Omental fat pad (tissue), 4 donors: ENCODE measurements around the gene OR52M1. TPM values are rescaled to one million over a fixed set of nuclear protein-coding genes. Genes with fewer than 3 reads are reported as not detected.

Source experiments
- ATAC-seq: fragments of 150-250 bp; one replicate; pipeline ENCODE4 v1.9.1; 2016; ENCODE audit warnings: mild to moderate bottlenecking, moderate library complexity; ENCODE audit not compliant: low FRiP score
- DNase-seq: peaks from one replicate; pipeline ENCODE4 v3.0.0-alpha.2; 2019; ENCODE audit warnings: low spot score
- CTCF ChIP-seq, 3 donors: fragments of 450-650 bp; IDR thresholded peaks; one replicate each; pipeline ENCODE4 v1.5.1; 2016 to 2017; ENCODE audit warnings: antibody characterized with exemption in 3 of 3, mild to moderate bottlenecking in 3 of 3, moderate library complexity in 2 of 3
- total RNA-seq, 4 donors: library from RNA; depleted of rRNA; stranded (reverse); fragments of >200 nt; gene quantifications; one replicate each; pipeline ENCODE4 v1.1.0, GENCODE V29; 2016

OR52M1 gene, protein sequence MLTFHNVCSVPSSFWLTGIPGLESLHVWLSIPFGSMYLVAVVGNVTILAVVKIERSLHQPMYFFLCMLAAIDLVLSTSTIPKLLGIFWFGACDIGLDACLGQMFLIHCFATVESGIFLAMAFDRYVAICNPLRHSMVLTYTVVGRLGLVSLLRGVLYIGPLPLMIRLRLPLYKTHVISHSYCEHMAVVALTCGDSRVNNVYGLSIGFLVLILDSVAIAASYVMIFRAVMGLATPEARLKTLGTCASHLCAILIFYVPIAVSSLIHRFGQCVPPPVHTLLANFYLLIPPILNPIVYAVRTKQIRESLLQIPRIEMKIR
- total RNA-seq = not detected

DNA sequence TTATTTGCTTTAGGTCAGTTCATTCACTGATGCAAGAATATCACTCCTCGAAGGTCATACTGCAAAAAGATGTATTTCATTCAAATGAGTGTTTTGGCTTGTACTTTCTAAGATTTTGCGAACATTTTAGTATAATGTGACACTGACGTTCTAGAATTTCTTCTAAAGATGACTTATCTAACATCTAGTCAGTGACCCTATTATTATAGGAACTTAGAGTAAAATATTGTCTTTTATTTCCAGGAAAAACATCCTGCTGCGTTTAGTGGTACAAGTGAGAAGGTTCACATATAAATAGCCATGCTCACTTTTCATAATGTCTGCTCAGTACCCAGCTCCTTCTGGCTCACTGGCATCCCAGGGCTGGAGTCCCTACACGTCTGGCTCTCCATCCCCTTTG, at the start of gene OR52M1:
Gene OR52M1, plus strand, starts transcription at position 301 of the 400 bp plus-strand sequence. Its CDS starts 0 bp downstream, at position 301.
- TF ChIP-seq CTCF (IDR thresholded peaks at IDR 0.05) = no peak
- no peak for ATAC-seq
- DNase-seq = no peak

DNA sequence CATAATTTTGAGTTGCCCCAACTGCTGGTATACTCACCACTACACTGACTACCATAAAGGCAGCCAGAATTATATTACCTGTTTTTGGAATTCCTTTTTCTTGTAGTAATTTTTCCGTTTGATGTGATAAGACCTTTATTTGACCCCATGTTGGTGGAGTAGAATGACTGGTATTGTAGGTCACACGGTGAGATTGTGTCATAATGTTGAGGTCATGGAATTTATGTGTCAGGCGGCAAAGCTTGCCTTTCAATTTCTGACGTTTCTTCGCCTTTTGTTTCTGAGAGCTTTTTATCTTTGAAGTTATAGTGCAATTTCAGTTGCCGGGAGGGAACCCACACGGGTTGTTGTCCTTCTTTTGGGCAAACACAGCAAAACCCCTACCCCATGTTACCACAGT, 49.5 kb upstream of the OR52M1 start:
- no peak for DNase-seq
- ATAC-seq = no peak
- no peak for TF ChIP-seq CTCF (IDR thresholded peaks at IDR 0.05)

DNA sequence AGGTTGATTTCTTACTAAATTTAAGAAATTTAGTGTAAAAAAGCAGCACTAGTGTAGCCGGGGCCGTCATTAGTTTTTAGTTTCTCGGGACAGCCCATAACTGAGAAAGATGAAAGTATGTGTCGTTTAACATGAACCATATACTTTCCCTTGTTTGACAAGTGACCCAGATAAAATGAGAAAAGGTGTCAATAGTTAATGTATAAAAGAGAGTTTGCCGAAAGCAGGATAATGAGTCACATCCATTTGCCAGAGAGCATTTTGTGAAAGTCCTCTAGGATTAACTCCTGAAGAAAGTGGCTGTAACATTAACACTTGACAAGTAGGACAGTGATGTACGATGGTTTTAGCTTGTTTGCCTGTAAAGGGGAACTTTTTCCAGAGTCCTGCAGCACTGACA, 49.0 kb upstream of the OR52M1 start:
- no peak for TF ChIP-seq CTCF (IDR thresholded peaks at IDR 0.05)
- no peak for ATAC-seq
- no peak for DNase-seq

DNA sequence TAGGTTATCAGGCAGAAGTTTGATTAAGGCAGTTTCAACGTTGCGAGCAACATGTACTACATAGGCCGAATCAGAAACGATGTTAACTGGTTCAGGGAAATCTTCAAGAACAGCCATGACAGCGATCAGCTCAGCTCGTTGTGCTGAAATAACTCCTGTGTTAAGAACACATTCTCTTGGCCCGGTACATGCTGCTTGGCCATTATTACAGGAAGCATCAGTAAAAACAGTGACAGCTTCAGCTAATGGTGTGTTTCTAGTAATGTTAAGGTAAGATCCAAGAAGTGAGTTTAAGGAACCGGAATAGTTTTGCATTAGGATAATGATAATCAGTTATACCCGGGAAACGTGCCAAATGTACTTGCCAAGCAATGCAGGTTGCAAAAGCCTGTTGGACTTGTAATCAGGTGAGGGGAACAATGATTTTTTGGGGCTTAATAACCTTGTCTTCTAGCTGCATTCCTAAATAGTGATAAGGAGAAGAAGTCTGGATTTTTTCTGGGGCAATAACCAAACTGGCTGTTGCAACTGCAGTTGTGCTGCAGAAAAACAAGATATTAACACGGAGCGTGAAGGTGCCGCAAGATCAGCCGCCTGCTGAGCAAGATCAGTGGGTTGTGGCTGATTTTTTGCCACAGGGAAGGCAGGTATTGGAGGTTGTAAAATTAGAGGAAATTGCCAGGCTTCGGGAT, 48.3 kb upstream of the OR52M1 start:
- DNase-seq = no peak
- ATAC-seq = peak; percentile 82
- TF ChIP-seq CTCF (IDR thresholded peaks at IDR 0.05) = no peak

- ATAC-seq (no peak), DNase-seq (no peak)
- no peak for TF ChIP-seq CTCF (IDR thresholded peaks at IDR 0.05)
Measured at GRCh38 chr11:4508886-4509285, 36.1 kb upstream of the OR52M1 start.

GRCh38 chr11:4511282-4512245, 33.4 kb upstream of the OR52M1 start:
- ATAC-seq (peak; percentile 87), DNase-seq (no peak)
- no peak for TF ChIP-seq CTCF (IDR thresholded peaks at IDR 0.05)
